ENCODE results near the gene WDR89.
A peak's percentile ranks its signal among the peaks of the same experiment; 100 is the strongest.
"Not testable (repeated sequence)": the region's sequence is repeated elsewhere in the genome, so short reads cannot be mapped to it uniquely, and the experiment has no call there.

Gene WDR89

DNA sequence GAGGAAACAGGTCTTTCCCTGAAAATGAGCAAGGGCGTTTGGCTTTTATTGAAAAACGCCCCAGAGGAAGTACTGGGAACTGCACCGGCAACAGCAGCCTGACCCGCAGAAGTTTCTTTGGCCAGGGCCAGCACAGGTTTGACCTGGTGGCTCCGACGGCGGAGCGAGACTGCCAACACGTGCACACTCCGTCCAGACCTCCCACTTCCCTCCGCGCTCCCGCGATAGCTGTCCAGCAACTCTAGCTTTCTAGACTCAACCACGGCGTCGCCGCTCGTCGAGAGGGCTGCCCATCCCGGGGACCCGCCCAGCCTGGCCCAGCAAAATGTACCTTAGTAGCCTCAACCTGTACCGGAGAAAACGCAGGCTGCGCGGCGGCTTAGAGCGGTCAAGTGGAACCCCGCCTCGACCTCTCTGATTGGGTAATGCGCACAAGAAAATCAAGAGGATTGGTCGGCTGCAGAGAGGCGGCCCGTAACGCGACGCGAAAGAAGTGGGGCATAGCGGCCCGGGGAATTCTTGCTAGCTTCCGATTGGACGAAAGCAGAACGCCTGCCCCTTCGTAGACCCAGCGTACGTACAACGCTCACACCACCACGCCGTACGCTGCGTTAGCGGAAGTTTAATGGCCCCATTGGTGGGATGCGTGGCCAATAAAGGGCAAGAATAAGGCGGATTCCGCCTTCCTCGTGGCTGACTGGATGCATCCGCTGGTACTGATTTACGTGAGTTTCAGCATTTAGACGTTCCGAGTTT, at the start of gene WDR89:
Gene WDR89 (minus strand): TSS at position 399 of the 756 bp plus-strand sequence. CDS start 41,929 bp downstream, outside the sequence.
- DNase-seq, result peak; percentile 98 to 100

DNA sequence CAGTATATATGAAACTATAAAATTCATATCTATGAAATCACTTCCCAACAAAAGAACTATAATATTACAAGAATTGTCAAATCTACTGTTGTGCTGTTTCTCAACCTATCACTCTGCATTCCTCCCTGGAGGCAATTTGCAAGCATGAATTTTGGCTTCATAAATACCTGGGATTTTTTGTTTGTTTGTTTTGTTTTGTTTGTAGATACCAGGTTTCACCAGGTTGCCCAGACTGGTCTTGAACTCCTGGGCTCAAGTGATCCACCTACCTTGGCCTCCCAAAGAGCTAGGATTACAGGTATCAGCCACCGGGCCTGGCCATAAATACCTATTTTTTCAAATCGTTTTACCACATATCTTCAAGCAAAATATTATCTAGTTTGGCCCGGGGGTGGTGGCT, 47.5 kb upstream of the WDR89 start:
- DNase-seq, result no peak

DNA sequence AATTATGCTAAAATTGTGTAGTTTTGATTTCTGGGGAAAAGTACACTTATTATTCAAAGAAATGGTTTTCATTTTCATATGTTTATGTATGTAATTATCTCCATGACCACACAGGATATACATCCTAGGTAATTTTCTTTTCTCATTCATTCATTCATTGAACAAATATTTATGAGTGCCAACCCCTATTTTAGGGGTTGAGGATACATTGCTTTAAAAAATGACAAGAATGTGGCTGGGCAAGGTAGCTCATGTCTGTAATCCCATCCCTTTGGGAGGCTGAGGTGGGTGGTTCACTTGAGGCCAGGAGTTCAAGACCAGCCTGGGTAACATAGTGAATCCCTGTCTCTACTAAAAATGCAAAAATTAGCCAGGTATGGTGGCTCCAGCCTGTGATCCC, 45.3 kb upstream of the WDR89 start:
- no peak for DNase-seq

DNA sequence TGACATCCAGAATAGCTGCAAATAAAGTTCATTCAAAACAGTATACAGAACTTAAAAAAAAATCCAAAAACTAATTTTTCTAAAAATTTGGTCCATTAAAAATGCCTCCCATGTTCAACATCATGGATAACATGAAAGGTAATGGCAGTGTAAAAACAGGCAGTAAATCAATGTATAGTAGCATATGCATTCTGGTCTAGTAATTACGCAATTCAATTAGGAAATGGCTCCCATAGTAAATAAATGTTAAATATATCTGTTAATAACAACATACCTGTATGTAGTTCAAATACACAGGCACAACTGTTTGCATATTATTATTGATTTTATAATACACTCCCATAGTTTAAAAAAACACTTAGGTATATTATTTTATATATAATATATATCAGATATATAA, 43.7 kb upstream of the WDR89 start:
- DNase-seq, result no peak

GRCh38 chr14:63682727-63683593, 41.3 kb upstream of the WDR89 start:
- no peak for DNase-seq

GRCh38 chr14:63678536-63678935, 36.9 kb upstream of the WDR89 start:
- DNase-seq, result no peak

DNA sequence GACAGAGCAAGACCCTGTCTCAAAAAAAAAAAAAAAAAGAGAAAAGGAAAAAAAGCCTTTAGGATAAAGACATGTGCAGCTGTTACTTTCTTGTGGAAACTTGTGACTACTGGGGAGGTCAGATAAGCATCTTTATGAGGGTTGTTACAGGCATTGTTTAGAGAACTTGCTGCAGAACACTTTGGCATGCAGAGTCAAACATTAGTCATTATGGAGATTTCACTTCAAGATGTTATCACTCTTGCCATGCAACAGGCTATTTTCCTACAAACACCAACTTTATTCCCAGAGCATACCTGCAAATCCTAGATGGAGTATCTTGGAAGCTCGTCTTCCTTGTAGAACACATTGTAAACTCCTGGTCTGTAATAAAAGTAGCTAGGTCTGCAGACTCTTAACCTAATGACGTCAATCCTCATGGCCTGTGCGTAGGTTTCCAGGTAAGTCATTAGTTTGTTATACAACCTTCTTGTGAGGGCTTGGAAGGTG, 36.3 kb upstream of the WDR89 start:
- DNase-seq, result no peak

DNA sequence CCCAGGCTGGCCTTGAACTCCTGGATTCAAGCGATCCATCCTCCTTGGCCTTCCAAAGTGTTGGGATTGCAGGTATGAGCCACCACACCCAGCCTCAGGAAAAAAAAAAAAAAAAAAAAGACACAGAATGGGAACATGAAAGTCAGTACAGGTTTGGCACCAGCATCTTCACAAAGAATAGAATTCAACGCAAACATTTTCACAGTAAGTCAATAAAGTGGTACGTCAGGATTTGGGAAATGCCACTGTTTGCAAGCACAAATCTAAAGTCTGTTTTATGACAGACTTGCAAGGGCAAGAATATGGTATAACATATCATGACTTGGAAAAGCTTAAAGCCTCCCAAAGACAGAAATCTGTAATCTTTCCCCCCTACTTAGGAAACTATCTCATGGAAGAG, 34.9 kb upstream of the WDR89 start:
- DNase-seq, result no peak

DNA sequence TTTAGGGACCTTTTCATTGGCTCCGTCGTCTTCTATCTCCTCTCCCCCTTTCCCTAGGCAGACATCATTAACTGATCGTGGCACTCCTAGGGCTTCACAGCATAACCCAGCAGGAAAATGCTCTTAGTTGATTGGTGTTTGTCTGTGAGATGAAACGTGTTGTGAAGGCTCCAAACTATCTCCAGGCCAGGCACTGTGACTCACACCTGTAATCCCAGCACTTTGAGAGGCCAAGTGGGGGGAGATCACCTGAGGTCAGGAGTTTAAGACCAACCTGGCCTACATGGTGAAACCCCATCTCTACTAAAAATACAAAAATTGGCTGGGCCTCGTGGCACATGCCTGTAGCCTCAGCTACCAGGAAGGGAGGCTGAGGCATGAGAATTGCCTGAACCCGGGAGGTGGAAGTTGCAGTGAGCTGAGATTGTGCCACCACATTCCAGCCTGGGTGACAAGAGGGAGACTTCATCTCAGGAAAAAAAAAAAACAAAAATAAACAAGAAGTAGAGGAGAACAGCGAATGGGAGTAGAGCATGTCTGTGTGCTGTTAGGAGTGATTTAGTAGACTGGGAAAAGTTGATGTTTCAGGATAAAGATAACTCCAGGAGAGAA, 32.3 kb upstream of the WDR89 start:
- DNase-seq, result no peak

GRCh38 chr14:63673255-63673654, 31.6 kb upstream of the WDR89 start:
- no peak for DNase-seq

DNA sequence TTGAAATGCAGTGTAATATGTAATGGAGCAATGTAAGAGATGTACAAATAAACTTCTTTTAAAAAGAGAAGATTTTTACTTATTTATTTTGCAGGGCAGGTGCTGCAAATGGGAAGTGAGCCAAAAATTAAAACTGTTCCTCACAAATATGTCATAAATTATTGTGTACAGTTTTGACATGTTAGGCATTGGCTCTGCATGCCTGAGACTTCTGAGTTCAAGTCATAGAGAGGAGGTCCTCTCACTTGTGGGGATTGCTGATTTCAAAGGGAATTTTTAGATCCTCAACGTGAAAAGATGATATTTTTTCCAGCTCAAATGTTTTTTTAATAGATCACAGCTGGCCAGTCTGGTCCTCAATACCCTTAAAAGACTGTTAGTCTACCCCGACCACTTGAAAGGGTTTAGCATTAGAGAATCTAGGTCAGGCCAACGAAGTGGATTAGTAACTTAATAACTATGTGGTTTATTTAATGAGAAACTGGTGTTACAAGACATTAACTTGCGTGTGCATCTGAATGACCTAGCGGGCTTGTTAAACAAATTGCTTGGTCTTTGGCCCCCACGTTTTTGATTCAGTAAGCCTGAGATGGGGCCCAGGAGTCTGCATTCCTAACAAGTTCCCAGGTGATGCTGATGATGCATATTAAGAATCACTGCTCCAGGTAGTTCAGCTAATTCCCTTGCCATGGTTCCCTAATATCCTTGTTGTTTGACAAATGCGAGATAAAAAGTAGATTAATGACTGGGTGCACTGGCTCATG, 30.9 kb upstream of the WDR89 start:
- DNase-seq, result no peak

- DNase-seq, result no peak
These were observed 30.3 kb upstream of the WDR89 start for GRCh38 chr14:63671987-63672386.

DNA sequence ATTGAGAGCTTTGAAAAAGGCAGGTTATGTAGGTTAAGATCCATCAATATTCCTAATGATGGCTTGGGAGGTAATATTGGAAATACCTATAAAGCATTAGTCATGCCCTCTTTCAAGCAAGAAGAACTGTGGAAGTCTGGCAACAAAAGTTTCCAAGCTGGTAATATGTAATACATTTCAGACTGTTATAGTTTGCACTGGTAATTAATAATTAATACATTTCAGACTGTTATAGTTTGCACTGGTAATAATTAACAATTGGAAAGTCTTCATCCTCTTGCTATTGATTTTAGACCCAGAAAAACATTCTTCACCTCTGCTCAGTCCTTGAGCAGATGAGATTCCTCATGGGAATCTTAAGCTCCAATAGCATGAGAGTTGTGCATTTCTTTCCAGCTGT, 29.0 kb upstream of the WDR89 start:
- no peak for DNase-seq

GRCh38 chr14:63666335-63666734, 24.7 kb upstream of the WDR89 start:
- no peak for DNase-seq

DNA sequence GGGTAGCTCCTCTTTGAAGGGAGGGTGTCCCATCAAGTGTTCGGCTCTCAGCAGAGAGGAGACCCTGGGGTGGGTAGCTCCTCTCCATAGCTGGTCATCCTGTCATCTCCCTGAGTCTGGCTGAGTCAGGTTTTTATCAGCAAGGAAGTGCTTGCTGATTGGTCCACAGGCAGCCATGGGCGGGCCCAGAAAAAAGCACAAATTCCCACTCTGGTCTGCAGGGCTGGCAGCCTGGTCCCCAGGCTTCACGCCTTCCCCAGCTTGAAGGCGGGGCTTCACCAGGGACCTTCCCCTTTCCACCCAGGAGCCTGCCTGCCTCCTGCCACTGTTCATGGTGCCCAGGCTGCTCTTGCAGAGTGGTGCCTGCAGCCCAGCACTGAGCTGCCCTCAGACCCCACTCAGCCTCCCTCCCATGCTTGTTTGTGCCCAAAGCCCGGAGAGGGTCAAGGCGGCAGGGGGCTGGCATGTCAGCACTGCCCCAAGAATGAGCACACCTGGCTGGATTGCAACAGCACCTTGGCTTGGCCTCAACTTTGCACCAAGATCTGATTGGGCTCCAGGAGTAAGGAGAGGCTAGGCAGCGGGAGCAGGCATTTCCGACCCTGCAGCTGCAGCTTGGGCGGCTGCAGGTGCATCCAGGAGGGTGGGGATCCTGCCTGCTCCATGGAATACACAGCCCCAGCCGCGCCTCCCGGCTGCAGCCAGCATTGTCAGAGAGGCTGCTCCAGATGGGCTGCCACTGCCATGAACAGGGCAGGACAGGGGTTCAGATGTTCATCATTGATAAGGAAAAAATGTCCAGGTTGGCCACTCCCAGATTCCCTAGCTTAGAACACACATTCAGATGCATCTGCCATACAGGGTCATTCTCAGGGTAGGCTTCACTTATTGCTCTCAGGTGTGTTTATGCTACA, 22.0 kb upstream of the WDR89 start:
- DNase-seq, result no peak

DNA sequence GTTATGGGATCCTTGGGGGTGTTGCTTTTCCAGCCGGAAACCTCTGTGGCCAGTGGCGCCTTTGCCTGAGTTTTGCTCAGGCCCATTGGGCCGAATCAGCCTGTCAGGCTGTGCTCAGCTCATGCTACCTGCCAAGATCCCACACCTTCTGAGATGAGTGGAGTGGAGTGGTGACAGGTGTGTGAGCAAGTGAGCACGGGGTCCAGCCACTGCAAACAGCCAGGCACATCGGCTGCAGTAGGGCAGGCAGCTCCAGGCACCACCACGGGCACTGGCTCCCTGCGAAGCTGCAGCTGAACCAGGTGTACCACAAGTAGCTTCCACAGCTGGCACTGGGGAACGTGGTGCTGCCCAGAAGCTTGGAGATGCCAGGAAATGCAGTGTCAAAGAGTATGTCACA, 21.1 kb upstream of the WDR89 start:
- no peak for DNase-seq

GRCh38 chr14:63661881-63662280, 20.2 kb upstream of the WDR89 start:
- not testable (repeated sequence) for DNase-seq

- no peak for DNase-seq
These were observed 18.1 kb upstream of the WDR89 start for GRCh38 chr14:63659726-63660125.

DNA sequence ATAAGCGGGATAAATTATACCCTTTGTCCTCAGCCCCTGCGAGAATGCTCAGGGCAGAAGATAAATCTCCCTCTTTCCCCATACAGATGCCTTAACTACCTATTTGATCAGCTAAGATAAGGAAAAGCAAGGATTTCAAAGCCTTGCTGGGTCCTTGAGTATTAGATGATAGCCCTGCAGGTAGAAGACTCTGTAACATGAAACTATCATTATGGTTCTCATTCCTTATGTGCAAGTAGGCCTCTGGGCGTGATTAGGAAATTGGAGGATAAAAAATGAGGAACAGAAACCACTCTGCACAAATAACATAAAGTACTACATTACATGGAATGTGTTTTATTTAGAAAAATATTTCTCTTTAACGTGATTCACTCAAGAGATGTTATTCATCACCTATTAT, 14.5 kb upstream of the WDR89 start:
- DNase-seq, result no peak

- no peak for DNase-seq
These were observed 13.3 kb upstream of the WDR89 start for GRCh38 chr14:63654936-63655335.

- no peak for DNase-seq
These were observed 12.7 kb upstream of the WDR89 start for GRCh38 chr14:63654346-63654745.

- DNase-seq, result no peak
These were observed 10.7 kb upstream of the WDR89 start for GRCh38 chr14:63652406-63652805.
